BJ (cell line): ENCODE results near the gene LILRA6. TPM values are rescaled to one million over a fixed set of nuclear protein-coding genes. Genes with fewer than 3 reads are reported as not detected.
A peak's percentile ranks its signal among the peaks of the same experiment; 100 is the strongest.

Experiments used
- CTCF ChIA-PET: fragments of 350-600 bp; formaldehyde crosslinking; extraction: SDS; loops from one replicate; lab custom pipeline; 2021; ENCODE audit warnings: antibody characterized with exemption, inconsistent platforms; lab: Yijun Ruan, JAX
- POLR2A ChIA-PET: fragments of 300-600 bp; sonication (Branson Sonifier 250); formaldehyde crosslinking; extraction: SDS; loops from one replicate; lab custom pipeline; 2021; ENCODE audit warnings: antibody characterized with exemption; lab: Charles Lee
- DNase-seq: peaks from one replicate; pipeline ENCODE4 v3.0.0-alpha.2; 2011; ENCODE audit warnings: low read depth
- H3K27me3 ChIP-seq: 2 replicates; pipeline ENCODE4 v1.6.0; 2011; ENCODE audit warnings: low read length; ENCODE audit not compliant: control insufficient read depth, insufficient read depth
- H3K36me3 ChIP-seq: 2 replicates; pipeline ENCODE4 v1.5.1; 2011; ENCODE audit warnings: low read length; ENCODE audit not compliant: control insufficient read depth, insufficient read depth
- H3K4me3 ChIP-seq: 2 replicates; pipeline ENCODE4 v1.5.1; 2011; ENCODE audit warnings: low read depth, mild to moderate bottlenecking, control low read depth, low read length
- CTCF ChIP-seq: IDR thresholded peaks from 2 replicates; pipeline ENCODE4 v1.5.1; 2011; ENCODE audit warnings: low read depth, mild to moderate bottlenecking, control low read depth, inconsistent platforms, low read length, moderate library complexity; ENCODE audit not compliant: insufficient read depth
- polyA plus RNA-seq: library from polyadenylated mRNA; depleted of rRNA; stranded (reverse); fragments of >200 nt; gene quantifications from 2 replicates; pipeline ENCODE4 v1.2.3, GENCODE V29; 2011

LILRA6 gene
- polyA plus RNA-seq, 1 experiment = not detected

- DNase-seq = no peak
- Histone ChIP-seq H3K4me3 (no peak overlapping the region), H3K36me3 (peaks cover 15% of the 10 kb centered on the region), H3K27me3 (no peaks in the 10 kb centered on the region)
- ChIA-PET CTCF (interaction anchor here (1.4 to 1.5 kb wide), 2 partner anchors 18 to 55 kb away, joined by 3 read pairs; no protein-coding TSS in a partner anchor), POLR2A (no interaction called here)
- TF ChIP-seq CTCF = no peak
Measured at GRCh38 chr19:54211235-54211634, 31.4 kb downstream of the LILRA6 start.

GRCh38 chr19:54209811-54210494, 32.6 kb downstream of the LILRA6 start:
- CTCF ChIA-PET = interaction anchor here (0.9 to 1.5 kb wide), 3 partner anchors 10 to 30 kb away, joined by 3 read pairs; no protein-coding TSS in a partner anchor

GRCh38 chr19:54209058-54209810, 33.4 kb downstream of the LILRA6 start:
- no peak for TF ChIP-seq CTCF
- POLR2A ChIA-PET = interaction anchor here (1.0 to 1.8 kb wide), 2 partner anchors 8 to 20 kb away, joined by 4 to 5 read pairs; partner anchors contain the start of gene MBOAT7
- H3K27me3 ChIP-seq = no peaks in the 10 kb centered on the region
- DNase-seq = no peak
- CTCF ChIA-PET = interaction anchor here (0.9 to 1.3 kb wide), 2 partner anchors 9 to 30 kb away, joined by 3 read pairs; no protein-coding TSS in a partner anchor
- H3K4me3 ChIP-seq = no peak overlapping the region
- peaks cover 21% of the 10 kb centered on the region for H3K36me3 ChIP-seq

More at GRCh38 chr19:54209811-54210494, 32.6 kb downstream of the LILRA6 start:
- POLR2A ChIA-PET = interaction anchor here (0.7 to 1.8 kb wide), 4 partner anchors 9 to 78 kb away, joined by 3 to 5 read pairs (median 4); partner anchors contain the start of gene MBOAT7
- TF ChIP-seq CTCF = no peak
- peak; percentile 87 for DNase-seq
- no peak overlapping the region for H3K4me3 ChIP-seq
- peaks cover 21% of the 10 kb centered on the region for H3K36me3 ChIP-seq
- H3K27me3 ChIP-seq = no peaks in the 10 kb centered on the region

GRCh38 chr19:54208784-54209057, 33.9 kb downstream of the LILRA6 start:
- POLR2A ChIA-PET = no interaction called here
- no peak for DNase-seq
- TF ChIP-seq CTCF = no peak
- no peak overlapping the region for H3K4me3 ChIP-seq
- CTCF ChIA-PET = no interaction called here
- peaks cover 21% of the 10 kb centered on the region for H3K36me3 ChIP-seq
- no peaks in the 10 kb centered on the region for H3K27me3 ChIP-seq
